ENCODE data around the gene ZFYVE9. TPM values are rescaled to one million over a fixed set of nuclear protein-coding genes. Genes with fewer than 3 reads are reported as not detected.

Gene ZFYVE9
- total and polyA plus RNA-seq, 2 of the 4 experiments (the other 2 are of a cell fraction), result 8.3 to 28.7 TPM

GRCh38 chr1:52112489-52112888 lies 29.4 kb upstream of the ZFYVE9 start:
- dilution Hi-C loops (cut with HindIII; ENCODE audit: low sequenced_read_pairs, unreplicated experiment) (no loop called here), intact Hi-C loops (cut with micrococcal nuclease) (no loop called here), in situ Hi-C loops (cut with MboI; ENCODE audit: low sequenced_read_pairs) (no loop called here)
- Histone ChIP-seq H2BK120ac (ENCODE audit: low read depth, low read length) (no peak overlapping the region), H2BK20ac (ENCODE audit: low read depth, low read length) (no peak overlapping the region), H3K14ac (replicated peaks; ENCODE audit: low read depth, low read length) (no peak overlapping the region), H3K9me3 (ENCODE audit: control insufficient read depth, insufficient read depth, low read length) (no peaks in the 10 kb centered on the region), H3K23ac (ENCODE audit: low read depth, low read length) (no peak overlapping the region), H3K27me3 (ENCODE audit: control insufficient read depth, insufficient read depth, low read length) (no peaks in the 10 kb centered on the region; the same call in 1 of the 2 replicates), H2AK5ac (ENCODE audit: low read depth, low read length) (no peak overlapping the region), H3K9me1 (ENCODE audit: insufficient read depth, low read length) (no peaks in the 10 kb centered on the region), H3K56ac (ENCODE audit: extremely low read depth, insufficient read depth, low read length) (no peak overlapping the region), H3K4me3 (ENCODE audit: insufficient read depth, low read depth, low read length) (no peak overlapping the region), H4K5ac (ENCODE audit: low read depth, low read length) (no peak overlapping the region), H4K20me1 (ENCODE audit: insufficient read depth, low read length) (no peaks in the 10 kb centered on the region), H2AFZ (replicated peaks; ENCODE audit: low read length, poor library complexity) (no peak overlapping the region), H4K8ac (ENCODE audit: low read depth in 2 of 2, low read length in 2 of 2) (no peak overlapping the region), H3K4me1 (ENCODE audit: control insufficient read depth, insufficient read depth, low read length) (no peaks in the 10 kb centered on the region), H3K27ac (ENCODE audit: insufficient read depth, low read length) (no peak overlapping the region), H2BK15ac (ENCODE audit: low read depth, low read length) (no peak overlapping the region), H2BK5ac (ENCODE audit: low read depth, low read length, poor library complexity, severe bottlenecking) (no peak overlapping the region), H2AK9ac (replicated peaks; ENCODE audit: low read depth, low read length, poor library complexity) (no peak overlapping the region), H3K79me1 (ENCODE audit: low read depth in 1 of 2, low read length in 2 of 2) (no peaks in the 10 kb centered on the region), H3K9ac (ENCODE audit: low read depth, low read length) (no peak overlapping the region), H3K36me3 (ENCODE audit: control insufficient read depth, insufficient read depth, low read length) (no peaks in the 10 kb centered on the region), H3K4ac (ENCODE audit: low read depth, low read length) (no peak overlapping the region), H4K91ac (ENCODE audit: insufficient read depth, low read depth, low read length) (no peak overlapping the region), H3K18ac (ENCODE audit: low read depth, low read length) (no peak overlapping the region), H3K4me2 (ENCODE audit: low read depth, low read length) (no peak overlapping the region)
- ATAC-seq (ENCODE audit: low read depth) (no peak), DNase-seq (no peak)
- ChIA-PET CTCF (interaction anchor here (0.6 to 1.1 kb wide), 2 partner anchors 14 to 919 kb away, joined by 4 read pairs; no protein-coding TSS in a partner anchor), POLR2A (ENCODE audit: unreplicated experiment) (interaction anchor here (0.6 kb wide), 1 partner anchor 51 kb away, joined by 36 read pairs; no protein-coding TSS in a partner anchor)
- no CpG with 5 or more reads among the region's 3 CpGs for WGBS, 2 experiments (ENCODE audit: extremely low coverage in 2 of 2, insufficient read length in 1 of 2)
- no TSS peak for BruUV-seq (replicated peaks)
- TF ChIP-seq NFE2L2 (IDR thresholded peaks at IDR 0.05; ENCODE audit: low read depth, low read length) (no peak), CEBPB (IDR thresholded peaks at IDR 0.05; ENCODE audit: low read depth, low read length) (no peak), BHLHE40 (IDR thresholded peaks at IDR 0.05; ENCODE audit: low read depth, low read length) (no peak), MAZ (IDR thresholded peaks at IDR 0.05; ENCODE audit: borderline replicate concordance, low read depth, low read length) (no peak), SMC3 (IDR thresholded peaks at IDR 0.05; ENCODE audit: low read depth, low read length) (no peak), RAD21 (IDR thresholded peaks at IDR 0.05; ENCODE audit: low read length) (no peak), RFX5 (IDR thresholded peaks at IDR 0.05; ENCODE audit: low read depth, low read length) (no peak), MAFK (IDR thresholded peaks at IDR 0.05; ENCODE audit: low read depth, low read length) (no peak), POLR2A (IDR thresholded peaks at IDR 0.05; ENCODE audit: low read depth, low read length) (no peak), CTCF (conservative IDR thresholded peaks at IDR 0.05; ENCODE audit: low read depth, low read length) (no peak), RCOR1 (IDR thresholded peaks at IDR 0.05; ENCODE audit: insufficient replicate concordance, low read length) (no peak), FOS (IDR thresholded peaks at IDR 0.05; ENCODE audit: low read depth, low read length) (no peak), USF2 (IDR thresholded peaks at IDR 0.05; ENCODE audit: low read depth, low read length) (no peak)

All from IMR-90 (cell line).